NCI-H1694 treated with DMSO at 0.1 percent for 48 hours (cell line): ENCODE results near the gene DCP2.

ENCODE experiments used
- DNase-seq: peaks from one replicate; lab custom pipeline; 2025; lab: John Stamatoyannopoulos, UW

Gene DCP2

DNA sequence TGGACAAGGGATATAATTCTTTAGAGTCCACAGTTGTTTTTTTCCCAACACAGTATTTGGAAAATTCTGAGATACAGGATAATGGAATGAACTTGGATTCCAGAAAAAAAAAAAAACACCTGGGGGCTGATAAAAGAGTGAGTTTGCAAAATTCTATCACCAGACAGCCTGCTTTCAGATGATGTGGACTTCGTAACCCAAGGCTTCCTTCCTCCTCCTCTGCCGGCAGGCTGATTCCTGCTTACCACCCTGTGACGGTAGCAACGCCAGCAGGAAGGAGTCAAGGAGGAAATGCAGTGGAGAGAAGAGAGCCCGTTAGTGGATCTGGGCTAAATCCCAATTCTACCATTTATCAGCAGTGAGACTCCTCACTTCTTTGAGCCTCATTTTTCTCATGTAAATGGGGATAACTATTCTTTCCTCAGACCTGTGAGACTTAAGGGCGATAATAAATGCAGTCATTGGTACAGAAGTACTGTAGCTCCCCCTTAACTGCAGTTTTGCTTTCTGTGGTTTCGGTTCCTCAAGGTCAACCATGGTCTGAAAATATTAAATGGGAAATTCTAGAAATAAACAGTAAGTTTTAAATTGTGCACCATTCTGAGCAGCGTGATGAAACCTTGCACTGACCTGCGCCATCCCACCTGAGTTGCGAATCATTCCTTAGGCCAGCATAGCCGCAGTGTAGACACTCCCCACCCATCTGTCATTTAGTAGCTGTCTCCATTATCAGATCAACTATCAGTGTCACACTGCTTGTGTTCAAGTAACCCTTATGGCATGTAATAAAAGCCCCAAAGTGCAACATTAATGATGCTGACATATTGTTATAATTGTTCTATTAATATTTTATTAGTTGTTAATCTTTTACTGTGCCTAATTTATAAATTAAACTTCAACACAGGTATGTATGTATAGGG, 71.4 kb downstream of the DCP2 start:
- DNase-seq = no peak

DNA sequence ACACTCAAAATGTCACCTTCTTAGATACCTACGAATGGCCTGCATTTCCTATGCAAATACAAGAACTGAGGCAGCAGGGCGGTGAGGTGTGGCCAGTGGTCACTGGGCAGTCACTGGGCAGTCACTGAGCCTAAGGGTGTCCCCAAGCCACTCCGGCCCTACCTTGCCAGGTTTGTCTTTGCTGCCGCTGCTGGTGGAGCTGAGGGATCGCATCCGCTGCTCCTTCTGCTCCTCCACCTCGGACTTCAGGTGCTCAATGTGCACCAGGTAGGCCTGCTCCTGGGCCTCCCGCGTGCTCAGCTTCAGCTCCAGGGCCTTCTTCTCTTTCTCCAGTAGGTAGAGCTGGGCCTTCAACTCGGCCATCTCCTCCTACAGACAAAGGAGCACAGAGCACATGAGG, 72.3 kb downstream of the DCP2 start:
- no peak for DNase-seq

DNA sequence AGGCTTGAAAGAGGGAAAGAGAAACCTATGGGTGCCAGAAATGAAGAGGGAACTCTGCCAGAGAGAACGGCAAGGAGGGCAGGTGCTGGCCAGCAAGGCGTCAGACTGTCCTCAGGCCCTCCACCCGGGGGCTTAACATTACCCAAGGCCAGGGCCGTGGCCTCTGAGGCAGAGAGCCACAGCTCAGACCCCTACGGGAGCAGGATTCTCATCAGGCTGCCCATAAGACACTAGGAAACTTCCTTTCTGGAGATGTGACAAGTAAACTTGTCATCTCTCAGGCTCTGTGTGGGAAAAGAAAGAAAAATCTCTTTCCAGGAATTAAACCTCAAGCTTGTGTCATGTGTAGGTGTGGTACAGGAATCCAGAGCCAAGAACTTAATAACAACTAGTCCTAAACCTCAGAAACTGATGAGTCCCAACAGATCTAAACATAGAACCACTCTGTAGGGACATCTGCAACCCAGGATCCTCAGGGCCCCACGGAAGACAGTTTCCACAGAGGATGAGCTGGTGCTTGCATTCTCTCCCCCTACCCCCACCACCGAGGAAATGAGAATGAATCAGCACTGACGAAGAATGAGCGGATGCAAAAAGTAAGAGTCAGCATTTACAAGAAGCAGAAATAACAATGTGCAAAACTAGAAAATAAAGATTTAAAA, 74.3 kb downstream of the DCP2 start:
- DNase-seq = no peak

DNA sequence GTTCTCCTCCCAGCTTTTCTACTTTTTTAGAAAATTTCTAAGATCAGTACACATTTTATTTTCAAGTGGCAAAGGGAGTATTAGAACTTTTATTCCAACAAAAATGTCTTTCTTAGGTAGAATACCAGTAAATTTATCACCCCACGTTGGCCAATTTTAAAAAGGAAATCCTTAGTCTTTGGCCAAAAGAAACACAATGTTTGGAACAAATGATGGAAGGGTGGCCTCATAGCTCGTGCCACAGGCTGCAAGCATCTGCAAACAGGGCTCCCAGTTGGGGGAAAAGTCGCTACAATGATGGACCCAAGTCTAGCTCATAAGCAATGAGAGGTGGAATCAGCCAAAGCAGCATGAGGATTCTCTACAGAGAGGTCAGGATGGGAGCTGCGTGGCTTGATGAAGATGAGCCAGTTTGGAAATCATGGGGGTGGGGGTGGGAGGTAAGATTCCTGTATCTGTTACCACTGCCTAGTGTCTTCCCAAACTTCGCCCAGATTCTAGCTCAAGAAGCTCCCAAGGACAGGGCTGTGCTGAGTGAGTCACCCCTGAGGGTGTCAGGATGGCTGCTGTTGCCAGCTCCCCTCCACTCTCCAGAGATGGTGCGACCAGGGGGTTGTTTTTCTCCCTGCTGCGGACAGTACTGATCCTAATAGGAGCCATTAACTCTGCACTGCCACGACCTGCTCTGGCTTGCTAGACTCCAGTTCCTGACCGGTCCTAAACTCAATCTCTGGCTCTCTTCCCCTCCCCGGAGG, 75.6 kb downstream of the DCP2 start:
- no peak for DNase-seq

DNA sequence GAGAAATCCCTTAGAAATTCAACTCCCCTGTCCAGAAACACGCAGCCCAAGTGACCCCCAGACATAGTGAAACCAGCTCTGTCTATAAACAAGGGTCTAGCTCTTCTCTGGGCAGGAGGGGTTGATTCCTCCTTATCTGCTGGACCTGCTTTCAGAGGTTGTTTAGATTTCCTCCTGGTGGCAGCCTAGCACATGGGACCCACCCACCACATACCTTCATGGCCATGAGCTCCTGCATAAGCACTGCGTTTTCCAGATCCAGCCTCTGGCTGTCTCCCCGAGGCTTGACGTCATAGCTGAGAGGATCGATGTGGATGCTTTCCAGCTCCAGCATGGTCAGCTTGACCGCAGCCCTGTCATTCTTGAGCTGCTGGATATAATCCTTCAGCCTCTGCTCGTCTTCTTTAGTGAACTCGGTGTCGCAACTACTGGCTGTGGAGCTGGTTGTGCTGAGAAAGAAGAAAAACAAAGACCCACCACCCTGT, 77.0 kb downstream of the DCP2 start:
- DNase-seq = no peak

DNA sequence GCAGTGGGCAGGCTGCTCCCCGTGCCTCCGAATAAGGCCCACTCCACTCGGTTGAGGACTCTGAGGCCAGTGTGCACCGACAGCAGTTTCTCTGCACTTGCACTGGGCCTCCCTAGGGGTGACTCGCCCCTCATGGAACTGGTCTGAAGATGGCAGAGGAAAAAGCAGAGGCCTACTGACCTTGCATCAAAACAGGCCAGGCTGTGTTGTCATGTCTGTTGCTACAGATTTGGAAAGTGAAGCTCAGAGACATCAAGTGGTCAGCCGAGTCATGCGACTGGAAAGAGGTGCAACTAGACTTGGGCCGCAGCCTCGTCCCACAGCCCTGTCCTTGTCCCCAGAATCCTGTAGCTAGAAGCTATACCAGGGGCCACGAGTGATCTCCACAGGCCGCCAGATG, 78.3 kb downstream of the DCP2 start:
- no peak for DNase-seq

DNA sequence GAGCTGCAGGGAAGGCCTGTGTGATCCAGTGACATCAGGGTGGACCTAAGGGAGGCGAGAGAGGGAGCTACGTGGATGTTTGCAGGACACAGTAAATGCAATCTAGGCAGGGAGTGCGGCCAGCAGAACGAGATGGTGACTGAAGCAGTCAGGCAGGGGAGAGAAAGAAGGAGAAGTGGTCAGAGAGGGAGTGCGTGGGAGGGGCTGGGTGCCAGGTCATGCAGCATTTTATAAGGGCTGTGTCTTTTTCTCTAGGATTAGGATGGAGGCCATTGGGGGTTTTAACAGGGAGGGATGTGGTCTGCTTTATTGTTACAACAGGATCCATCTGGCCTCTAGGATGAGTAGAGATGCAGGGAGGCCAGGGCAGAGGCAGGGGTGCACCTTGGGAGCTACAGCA, 80.4 kb downstream of the DCP2 start:
- DNase-seq = no peak

DNA sequence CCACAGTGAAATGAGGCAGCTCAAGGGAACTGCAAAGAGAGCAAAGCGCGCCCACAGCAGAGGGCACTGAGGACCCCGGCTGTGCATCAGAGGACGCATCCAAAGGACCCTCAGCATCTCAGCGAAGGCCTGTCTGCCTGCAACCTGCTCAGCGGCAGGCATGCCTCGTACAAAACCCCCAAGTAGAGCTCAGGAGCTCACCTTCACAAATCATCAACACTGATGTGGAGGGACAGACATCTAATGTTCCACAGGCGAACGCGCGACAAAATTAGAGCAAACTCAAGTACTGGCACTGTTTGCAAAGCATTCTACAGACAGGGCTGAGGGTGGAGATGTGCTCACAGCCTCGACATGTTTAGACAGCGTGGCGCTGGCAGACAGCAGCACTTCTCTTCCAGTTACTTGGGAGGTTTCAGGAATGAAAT, 81.0 kb downstream of the DCP2 start:
- DNase-seq = peak; percentile 40

DNA sequence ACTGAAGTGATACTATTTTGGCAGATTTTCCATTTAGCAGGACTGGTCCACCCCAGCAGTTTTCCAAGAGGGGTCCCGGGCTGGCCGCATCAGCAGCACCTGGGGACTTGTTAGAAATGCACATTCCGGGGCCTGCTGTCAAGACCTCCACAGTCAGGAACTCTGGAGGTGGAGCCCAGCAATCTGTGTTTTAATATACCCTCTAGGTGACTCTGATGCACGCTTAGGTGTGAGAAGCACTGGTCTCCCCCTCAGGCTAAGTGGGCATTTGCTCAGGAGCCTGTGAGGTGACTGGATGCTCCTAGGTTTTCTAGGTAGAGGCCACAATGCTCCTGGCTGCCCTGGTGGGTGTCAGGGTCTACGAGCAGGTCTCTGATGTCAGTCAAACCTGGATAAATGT, 81.7 kb downstream of the DCP2 start:
- DNase-seq = no peak

DNA sequence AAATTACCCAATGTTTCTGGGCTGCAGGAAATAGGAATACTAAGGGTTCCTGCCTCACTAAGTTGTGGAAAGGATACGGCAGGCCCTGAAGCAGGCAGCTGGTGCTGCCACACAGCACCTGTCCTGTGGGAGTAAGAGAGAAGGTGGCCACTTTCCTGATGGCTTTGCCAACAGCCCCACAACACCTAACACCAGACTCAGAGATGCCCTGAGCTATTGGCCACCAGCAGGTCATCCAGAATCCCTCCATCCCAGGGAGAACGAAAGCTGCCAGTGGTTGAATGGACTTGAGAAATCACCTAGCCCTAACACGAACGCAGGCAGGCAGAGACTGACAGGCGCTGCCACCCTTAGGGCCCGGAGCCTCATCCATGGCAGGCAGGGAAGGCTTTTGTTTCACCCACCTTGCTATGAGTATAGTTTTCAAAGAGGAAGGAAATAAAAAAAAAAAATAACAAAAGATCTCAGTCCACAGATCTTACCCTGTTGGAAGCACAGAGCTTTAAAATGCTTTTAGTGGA, 82.2 kb downstream of the DCP2 start:
- DNase-seq = no peak

DNA sequence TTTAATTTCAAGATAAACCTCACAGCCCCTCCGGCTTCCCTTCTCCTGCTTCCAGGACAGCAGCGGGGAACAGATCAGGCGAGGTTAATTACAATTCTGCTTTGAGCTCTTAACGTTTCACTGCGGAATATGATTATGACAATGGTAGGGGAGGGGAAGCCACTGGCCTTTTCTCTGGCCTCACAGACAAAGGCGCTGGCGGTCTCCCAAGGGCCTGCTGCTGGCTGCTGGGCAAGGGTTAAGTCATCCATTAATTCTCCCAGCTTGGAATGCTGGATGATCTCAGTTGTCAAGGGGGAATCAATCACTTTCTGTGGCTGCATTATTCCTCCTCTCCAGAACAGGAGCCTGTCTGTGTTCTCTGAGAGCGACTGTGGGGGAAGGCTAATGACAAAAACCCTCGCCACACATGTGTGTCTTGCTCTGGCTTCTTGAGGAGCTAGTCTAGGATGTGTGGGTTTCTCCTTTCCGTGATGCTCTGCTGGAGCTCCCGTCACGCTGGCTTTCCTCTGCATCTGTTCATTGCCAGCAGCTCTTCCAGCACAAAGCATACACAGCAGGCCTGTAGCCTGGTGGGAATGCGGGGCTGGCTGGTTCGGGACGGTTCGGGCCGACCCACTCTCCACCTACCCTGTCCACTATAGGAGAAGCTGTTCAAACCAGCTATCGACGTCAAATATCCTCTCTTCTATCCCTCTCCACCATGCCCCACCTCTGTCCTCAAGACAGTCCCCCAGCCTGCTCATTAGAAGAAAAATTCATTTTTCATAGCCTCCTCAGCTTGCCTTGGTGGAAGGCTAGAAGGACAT, 82.8 kb downstream of the DCP2 start:
- DNase-seq = peak; percentile 27

DNA sequence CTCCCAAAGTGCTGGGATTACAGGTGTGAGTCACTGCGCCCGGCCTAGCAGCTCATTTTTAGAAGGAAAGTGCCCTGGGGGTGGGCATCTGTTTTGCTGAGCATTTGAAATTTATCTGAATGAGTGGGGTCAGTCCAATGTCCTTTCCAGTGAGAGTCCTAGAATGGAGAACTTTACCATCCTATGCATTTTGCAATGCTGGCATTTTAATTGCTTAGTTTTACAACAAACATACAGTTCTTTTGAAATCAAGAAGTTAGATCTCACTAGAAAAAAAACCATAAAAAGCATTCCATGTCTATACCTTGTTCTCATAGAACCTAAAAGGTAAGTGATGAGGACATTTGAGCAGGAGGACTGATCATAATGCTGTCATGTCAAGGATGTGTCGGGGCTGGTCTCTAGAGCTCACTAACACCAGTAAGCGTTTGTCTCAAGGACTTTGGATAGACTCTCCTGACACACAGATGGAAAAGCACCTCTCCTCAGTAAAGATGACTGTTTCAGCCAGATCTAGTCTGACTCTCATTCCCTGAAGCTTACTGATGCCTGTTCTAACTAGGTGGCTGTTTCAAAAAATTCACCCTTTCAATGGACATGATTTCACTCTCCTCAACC, 83.9 kb downstream of the DCP2 start:
- no peak for DNase-seq

DNA sequence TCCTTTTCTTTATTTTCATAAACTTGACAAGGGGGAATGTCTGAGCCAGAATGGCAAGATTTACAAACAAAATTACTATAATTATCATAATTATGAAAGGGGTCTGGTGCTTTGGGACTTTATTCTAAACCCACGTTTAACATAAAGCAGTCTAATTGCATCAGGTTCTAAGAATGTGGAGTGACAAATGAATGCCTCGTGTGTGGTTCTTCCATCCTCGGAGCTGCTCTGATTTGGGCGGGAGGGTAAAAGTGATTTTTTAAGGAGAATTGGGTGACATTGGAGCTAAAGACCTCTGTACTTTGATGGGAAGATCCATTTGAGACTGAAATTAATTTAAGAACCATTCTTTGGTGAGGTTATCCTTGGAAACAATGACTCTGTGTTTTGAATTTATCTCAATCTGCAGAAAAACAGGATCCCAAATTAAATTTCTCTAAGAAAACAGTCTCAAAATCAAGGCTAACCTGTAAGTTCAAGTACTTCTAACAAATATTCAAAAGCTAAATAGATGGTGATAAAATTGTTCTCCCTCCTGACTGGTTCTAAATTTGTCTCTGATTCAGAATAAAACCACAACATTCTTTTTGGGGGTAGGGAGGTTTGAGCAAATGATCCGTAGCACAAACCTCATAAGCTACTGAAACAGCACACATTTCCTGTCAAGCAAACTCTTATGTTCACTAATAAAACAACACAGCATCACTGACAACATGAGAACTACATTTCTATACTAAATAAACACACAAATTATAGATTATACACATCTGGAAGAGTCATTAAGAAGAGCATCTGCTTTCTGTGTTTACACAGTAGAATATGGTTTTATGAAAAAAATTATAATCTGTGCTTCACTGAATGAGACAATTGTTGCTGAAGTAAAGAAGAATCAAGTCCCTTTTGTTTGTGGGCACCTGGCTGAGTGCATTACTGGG, 85.5 kb downstream of the DCP2 start:
- DNase-seq = no peak

DNA sequence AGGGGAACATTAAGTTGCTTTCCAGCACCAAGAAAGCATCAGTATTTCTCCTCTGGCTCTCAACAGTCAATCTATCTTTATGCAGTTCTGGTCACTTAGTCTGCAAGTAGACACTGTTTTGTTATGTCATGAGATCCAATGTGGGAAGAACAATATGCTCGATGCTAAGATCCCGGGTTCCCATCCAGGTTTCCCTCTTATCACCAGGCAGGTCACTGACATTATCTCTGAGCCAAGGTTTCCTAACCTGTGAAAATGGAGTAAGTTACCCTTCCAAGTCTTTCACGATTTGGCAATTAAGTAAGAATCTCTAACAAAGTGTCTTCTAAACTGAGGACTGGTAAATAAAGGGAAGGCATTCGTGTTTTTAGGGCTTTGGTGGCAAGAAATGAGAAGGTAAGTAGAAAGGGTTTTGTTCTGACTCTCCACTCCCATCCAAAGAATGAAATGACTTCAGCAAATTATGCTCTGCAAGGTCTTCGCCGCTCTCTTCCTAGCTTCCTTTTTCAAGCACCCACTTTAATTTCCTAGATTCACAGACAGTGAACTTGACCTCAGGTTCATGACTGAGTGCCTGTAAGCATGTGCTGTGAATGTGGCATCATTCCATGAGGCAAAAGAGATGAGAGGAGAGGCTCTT, 86.4 kb downstream of the DCP2 start:
- DNase-seq = no peak

DNA sequence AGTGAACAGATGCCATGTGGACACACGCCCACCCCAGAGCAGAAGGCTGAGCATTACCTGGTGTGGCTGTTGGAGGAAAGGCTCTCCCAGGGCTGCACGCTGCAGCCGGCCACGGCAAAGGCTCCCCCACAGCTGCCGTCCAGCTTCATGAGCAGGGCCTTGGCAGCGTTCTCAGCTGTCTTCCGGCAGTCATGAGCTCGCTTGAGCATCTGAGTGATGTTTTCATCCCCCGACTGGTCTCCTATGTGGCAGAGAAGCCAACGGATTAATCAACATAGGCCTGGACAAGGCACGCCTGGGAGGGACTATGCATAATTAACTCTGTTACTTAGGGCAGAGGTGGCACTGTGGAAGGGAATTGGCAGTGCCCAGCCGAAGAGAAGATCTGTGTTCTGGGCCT, 87.3 kb downstream of the DCP2 start:
- DNase-seq = no peak

DNA sequence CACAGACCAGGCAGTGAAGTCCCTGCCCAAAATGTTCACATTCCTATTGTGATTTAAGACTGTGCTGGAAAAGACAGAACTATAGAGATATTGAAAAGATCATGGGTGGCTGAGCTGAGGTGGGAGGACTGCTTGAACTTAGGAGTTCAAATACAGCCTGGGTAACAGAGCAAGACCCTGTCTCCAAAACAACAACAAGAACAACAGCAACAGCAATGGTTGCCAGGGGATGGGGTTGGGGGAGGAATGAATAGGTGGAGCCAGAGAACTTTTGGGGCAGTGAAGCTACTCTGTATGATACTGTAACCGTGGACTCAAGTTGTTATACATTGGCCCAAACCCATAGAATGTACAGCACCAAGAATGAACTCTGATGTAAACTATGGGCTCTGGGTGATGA, 88.2 kb downstream of the DCP2 start:
- DNase-seq = no peak

DNA sequence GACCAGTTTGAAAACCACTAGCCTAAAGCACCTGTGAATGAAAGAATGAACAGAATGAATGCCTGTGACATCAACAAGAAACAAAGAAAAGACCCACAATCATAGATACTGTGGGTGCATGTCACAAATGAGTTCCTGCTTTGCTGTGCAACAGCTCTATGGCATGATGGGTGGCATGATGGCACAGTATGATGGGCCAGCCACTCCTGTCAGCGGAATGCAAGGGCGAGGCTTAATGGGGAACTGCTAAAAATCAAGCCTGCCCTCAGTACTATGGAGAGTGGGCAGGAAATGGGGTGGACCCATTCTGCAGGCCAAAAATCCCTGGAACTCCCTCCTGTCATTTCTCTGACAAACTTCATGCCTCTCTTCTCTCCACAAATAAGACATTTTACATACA, 89.0 kb downstream of the DCP2 start:
- DNase-seq = no peak

DNA sequence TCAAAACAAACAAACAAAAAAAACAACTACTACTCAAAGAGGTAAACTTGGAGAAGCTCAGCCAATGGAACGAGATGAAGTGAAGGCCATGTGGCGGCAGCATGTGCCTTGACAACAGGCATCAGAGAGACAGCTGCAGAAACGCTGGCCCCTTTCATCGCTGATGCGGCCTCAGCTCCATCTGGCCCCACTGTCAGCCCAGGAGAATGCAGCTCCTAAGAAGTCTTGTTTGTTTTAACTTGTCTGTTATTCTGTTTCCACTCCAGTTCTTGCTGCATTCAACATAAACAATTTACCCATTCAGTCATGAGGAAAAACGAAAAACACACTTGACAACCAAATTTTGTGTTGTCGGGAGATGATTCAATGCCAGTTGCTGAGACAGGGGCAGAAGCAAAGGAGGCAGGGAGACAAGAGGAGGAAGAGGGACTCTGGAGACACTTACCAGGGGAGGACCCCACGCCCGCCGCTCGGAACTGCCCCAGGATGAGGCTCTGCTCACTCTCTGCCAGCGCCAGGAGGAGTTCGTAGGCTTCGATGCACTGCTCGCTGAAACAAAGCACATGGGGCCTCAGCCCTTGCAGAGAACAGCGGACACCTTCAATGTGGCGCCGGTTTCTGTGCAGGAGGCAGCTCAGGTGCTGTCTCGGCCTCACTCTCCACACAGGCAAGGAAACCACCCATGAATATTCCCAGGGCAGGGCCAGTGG, 91.2 kb downstream of the DCP2 start:
- peak; percentile 84 for DNase-seq

DNA sequence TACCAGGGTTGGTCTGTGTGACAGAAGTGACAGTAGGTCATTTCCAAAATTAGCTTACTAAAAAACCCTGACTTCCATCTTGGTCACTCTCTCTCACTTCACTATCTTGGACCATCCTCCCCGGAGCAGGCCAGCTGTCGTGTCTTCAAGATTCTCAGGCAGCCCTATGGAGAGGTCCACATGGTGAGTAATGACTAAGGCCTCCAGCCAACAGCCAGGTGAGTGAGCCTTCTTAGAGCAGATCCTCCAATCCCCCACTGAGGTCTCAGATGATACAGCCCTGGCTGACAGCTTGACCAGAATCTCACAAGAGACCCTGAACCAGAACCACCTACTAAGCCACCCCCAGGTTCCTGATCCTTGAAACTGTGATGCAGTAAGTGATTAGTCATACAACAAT, 92.0 kb downstream of the DCP2 start:
- no peak for DNase-seq
